Hepatocyte (in vitro differentiated cells): ENCODE results near the gene TTLL3.
"Not testable (repeated sequence)": the region's sequence is repeated elsewhere in the genome, so short reads cannot be mapped to it uniquely, and the experiment has no call there.

Source experiments
- EZH2 ChIP-seq: fragments of 200-600 bp; sonication (generic); IDR thresholded peaks from 2 replicates; pipeline ENCODE4 v1.6.1; 2016; ENCODE audit warnings: antibody characterized with exemption, mild to moderate bottlenecking, borderline replicate concordance
- EZH2phosphoT487 ChIP-seq: fragments of 200-600 bp; sonication (generic); IDR thresholded peaks from one replicate; pipeline ENCODE4 v1.6.1; 2018; ENCODE audit warnings: antibody characterized with exemption, mild to moderate bottlenecking, low read depth, moderate library complexity; ENCODE audit not compliant: unreplicated experiment, severe bottlenecking
- TF ChIP-seq, protein P1 (sequence below): fragments of 200-600 bp; sonication (generic); IDR thresholded peaks from 2 replicates; pipeline ENCODE4 v1.5.1; 2016; ENCODE audit warnings: antibody characterized with exemption, mild to moderate bottlenecking; ENCODE audit not compliant: poor library complexity

DNA sequence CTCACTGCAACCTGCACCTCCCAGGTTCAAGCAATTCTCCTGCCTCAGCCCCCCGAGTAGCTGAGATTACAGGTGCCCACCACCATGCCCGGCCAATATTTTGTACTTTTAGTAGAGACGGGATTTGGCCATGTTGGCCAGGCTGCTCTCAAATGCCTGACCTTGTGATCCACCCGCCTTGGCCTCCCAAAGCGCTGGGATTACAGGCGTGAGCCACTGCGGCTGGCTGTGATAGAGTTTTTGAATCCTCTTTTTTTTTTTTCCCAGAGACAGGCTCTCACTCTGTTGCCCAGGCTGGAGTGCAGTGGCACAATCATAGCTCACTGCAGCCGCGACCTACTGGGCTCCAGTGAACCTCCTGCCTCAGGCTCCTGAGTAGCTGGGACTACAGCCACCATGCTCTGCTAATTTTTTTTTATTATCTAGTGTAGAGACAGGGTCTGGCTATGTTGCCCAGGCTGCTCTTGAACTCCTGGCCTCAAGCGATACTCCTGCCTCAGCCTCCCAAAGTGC, 55.1 kb downstream of the TTLL3 start:
- TF ChIP-seq, protein P1, sequence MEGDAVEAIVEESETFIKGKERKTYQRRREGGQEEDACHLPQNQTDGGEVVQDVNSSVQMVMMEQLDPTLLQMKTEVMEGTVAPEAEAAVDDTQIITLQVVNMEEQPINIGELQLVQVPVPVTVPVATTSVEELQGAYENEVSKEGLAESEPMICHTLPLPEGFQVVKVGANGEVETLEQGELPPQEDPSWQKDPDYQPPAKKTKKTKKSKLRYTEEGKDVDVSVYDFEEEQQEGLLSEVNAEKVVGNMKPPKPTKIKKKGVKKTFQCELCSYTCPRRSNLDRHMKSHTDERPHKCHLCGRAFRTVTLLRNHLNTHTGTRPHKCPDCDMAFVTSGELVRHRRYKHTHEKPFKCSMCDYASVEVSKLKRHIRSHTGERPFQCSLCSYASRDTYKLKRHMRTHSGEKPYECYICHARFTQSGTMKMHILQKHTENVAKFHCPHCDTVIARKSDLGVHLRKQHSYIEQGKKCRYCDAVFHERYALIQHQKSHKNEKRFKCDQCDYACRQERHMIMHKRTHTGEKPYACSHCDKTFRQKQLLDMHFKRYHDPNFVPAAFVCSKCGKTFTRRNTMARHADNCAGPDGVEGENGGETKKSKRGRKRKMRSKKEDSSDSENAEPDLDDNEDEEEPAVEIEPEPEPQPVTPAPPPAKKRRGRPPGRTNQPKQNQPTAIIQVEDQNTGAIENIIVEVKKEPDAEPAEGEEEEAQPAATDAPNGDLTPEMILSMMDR: not testable (repeated sequence)
- not testable (repeated sequence) for TF ChIP-seq EZH2, EZH2phosphoT487
